ENCODE measurements around the gene C12orf56.

GRCh38 chr12:64218597-64218996 is 172.0 kb downstream of the C12orf56 start:
- TF ChIP-seq TAF1 (IDR thresholded peaks at IDR 0.05; ENCODE audit: borderline replicate concordance, insufficient read depth, low read length) = no peak
- no peak for TF ChIP-seq POLR2AphosphoS5 (IDR thresholded peaks at IDR 0.05; ENCODE audit: low read depth, low read length)
- no peak for TF ChIP-seq SIN3A (IDR thresholded peaks at IDR 0.05; ENCODE audit: borderline replicate concordance, insufficient read depth, low read length)
- TF ChIP-seq REST (IDR thresholded peaks at IDR 0.05; ENCODE audit: insufficient read depth in 1 of 2, low read depth in 2 of 2, low read length in 2 of 2) = no peak

Measured in PFSK-1 (cell line).